Mesenteric fat pad (tissue), 1 donor: ENCODE results near the gene ATP10A. TPM values are rescaled to one million over a fixed set of nuclear protein-coding genes. Genes with fewer than 3 reads are reported as not detected.
"Not testable (repeated sequence)": the region's sequence is repeated elsewhere in the genome, so short reads cannot be mapped to it uniquely, and the experiment has no call there.

Experiments used
- DNase-seq: peaks from one replicate; pipeline ENCODE4 v3.0.0-alpha.2; 2020; ENCODE audit warnings: low spot score
- total RNA-seq: library from RNA; stranded (reverse); fragmentation: NEBNext Ultra II Directional; extraction: Animal tissue kit (Norgen Biotek cat#: 25700); gene quantifications from one replicate; pipeline ENCODE4 v1.2.1, GENCODE V29; 2021
- donor health status: DM: yes; HTN: yes; CAD: no.

The ATP10A gene
- total RNA-seq, 1 donor from 2014 or later, result 27.2 TPM

DNA sequence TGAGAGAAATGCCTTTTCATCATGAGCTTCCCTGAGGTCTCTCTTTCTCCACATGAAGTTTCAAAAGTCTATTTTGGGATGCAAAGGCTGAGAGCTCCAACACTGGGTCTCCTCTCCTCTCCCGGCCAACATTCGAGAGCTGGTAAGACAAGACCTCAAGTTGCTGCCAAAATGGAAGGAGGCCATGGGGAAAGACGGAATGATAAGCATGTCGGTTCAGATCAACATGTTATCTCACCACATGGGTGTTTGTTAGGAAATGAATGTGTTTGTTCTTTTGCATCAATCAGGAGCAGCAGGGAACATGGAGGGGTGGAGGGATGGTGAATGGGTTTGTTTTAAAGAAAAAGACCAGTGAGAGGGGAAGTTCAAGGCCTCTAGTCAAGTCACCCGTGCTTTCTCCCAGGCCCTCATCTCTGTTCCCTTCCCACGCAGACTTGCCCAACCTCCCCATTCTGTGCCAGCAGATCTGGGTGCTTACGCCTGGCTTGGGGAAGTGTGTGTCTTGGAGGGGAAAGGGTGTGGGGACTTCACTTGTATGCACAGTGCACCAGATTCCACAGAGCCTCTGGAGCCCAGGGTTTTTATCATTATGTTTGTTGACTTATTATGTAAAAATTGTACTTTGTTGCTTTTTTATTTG is 23.5 kb upstream of the ATP10A start:
- no peak for DNase-seq

DNA sequence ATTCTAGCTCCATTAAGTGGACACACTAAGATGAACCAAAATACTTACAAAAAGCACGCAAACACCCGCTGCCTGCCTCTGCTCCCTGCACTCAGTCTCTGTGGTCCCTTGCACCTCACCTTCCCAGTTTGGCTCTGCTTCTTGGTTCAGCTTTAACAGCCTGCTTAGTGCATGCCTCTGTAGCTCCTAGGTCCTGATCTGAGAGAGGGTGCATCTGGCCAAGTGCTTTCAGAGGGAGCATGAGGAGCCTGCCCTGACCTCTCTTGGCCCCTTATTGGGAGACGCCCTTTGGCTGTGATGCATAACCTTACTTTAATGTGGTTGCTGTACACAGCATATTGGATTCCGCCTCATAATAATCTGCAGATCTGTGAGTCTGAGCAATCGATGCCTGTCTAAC is 21.2 kb upstream of the ATP10A start:
- no peak for DNase-seq

GRCh38 chr15:25883463-25884259 is 20.5 kb upstream of the ATP10A start:
- DNase-seq, result no peak

- DNase-seq, result no peak
Observed at GRCh38 chr15:25882466-25882865, 19.3 kb upstream of the ATP10A start.

GRCh38 chr15:25880877-25881276 is 17.8 kb upstream of the ATP10A start:
- not testable (repeated sequence) for DNase-seq

DNA sequence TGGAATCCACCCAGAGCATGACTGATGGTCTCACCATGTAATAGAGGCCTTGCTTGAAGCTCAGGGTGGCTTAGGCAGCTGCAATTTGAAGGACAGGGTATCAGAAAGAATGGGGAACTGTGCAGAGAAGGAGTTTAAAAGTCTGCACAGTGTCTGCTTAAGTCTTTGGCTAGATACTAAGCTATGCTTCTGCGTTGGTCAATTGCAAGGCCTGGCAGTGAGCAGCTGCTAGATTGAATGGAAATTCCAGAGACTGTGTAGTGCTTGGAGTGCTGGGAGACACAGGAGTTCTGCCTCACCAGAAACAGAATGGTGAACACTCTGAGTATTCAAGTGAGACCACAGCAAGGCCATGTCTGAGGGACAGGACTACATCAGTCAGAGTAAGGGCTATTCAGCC is 17.3 kb upstream of the ATP10A start:
- DNase-seq, result no peak

DNA sequence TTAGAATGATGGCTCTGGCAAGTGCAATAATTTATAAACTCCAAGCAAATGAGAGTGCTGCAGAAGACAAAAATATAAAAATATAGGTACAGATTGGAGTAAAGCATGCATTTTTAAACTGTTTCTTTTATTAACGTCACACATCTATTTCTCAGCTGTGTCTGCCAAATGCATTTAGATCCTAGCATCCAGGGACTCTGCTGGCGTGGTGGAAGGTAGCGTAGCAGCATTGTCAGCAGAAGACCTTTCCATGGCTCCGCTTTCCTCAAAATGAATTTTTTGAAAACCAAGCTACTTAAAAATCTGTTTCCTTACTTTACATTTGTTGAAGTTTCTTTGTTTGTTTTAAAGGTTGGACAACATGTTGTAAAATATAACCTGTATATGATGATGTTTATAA is 16.3 kb upstream of the ATP10A start:
- DNase-seq, result no peak

DNA sequence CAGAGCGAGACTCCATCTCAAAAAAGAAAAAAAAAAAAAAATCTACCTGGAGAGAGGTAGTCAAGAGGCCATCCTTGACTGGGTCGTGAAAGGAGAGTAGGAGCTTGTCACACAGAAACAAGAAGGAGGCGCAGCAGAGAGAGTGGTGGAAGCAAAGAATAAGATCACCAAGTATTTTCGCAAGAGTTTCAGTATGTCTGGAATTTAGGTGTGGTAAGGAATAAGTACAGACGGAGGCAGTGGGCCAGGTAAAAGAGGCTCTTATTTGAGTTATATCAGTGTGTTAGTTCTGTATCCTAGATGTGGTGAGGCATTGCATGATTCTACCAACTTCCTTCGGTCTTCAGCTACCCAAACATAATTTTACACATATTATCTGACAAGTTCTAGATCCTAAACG is 14.6 kb upstream of the ATP10A start:
- DNase-seq, result no peak

DNA sequence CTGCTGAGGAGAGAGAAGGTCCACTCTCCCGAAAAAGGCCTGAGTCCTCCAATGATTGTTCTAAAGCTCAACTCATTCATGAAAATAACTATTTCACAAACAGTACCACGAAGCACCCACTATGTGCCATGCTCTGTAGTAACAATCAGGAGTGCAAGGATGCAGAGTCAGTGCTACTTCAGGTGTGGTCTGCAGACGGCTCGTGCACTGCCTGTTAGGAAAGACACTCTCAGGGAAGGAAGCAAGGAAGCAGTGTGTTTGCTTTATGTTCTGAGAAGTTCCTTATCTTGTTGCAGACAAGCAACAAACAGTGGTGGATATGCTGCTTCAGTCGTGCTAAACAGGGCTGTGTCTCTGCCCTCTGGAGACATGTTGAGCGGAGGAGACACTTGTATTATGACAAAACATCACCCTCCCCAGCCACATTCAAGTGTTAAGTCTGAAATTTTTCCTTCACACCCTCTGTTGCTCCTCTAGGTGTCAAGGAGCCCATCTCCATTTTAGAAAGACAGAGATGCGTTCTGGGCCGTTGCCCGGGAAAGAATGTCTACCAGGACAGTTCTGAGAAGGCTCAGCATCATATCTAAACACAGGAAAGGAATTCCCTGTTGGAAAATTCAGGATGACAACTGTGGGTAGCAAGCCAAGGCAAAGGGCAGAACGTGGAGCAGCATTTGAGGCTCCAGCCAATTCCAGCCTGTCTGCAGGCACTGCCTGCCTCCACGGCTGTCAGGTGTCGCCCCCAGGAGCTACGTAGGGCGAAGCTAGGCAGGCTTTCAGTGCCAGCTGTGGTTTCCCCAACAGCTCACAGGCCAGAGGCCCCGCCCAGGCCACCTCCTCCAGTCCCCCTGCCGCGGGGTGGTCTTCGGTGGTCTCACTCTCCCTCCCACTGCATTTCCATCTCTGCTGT is 13.4 kb upstream of the ATP10A start:
- no peak for DNase-seq

GRCh38 chr15:25875566-25875965 is 12.4 kb upstream of the ATP10A start:
- DNase-seq, result no peak

GRCh38 chr15:25874379-25874778 is 11.3 kb upstream of the ATP10A start:
- DNase-seq, result no peak

GRCh38 chr15:25871403-25871802 is 8.3 kb upstream of the ATP10A start:
- no peak for DNase-seq

- DNase-seq, result no peak
Observed at GRCh38 chr15:25870938-25871337, 7.8 kb upstream of the ATP10A start.

- no peak for DNase-seq
Observed at GRCh38 chr15:25869701-25870100, 6.6 kb upstream of the ATP10A start.

DNA sequence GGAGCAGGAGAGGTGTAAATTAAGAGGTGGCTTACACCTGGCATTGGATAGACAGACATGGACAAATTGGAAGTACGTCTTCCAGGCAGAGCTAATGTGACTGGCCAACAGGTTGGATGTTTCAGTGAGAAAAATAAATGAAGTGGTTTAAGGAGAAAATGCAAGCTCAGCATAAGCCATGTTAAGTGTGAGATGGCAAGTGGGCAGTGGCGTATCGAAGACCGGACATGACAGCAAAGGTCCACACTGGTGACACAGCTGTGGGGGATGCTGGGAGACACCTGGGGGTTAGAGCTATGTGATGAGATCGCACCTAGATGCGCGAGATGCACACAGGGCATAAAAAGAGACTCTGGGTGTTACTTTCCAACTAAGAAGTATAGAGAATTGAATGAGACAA is 3.7 kb upstream of the ATP10A start:
- DNase-seq, result no peak

DNA sequence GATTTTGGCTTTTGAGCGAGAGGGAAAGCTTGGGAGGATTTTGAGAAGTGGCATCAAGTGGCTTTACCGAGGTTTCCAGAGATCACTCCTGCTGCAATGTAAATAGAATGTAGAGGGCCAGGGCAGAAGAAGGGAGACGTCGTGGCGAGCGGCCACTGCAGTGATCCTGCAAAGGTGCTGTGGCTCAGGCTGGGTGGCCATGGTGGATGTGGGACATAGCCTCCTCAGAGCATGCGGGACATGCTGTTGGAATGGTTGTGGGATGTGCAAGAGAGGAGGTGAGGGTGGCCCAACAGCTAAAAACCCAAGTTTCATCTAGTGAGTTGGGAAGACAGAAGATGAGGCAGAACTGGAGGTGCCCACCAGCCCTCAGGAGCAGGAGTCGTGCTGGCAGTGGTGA is 3.1 kb upstream of the ATP10A start:
- no peak for DNase-seq

GRCh38 chr15:25864966-25865365 is 1.8 kb upstream of the ATP10A start:
- no peak for DNase-seq

- DNase-seq, result no peak
Observed at GRCh38 chr15:25863968-25864580, 947 bp upstream of the ATP10A start.

GRCh38 chr15:25862472-25863110 is 536 bp downstream of the ATP10A start:
- DNase-seq, result no peak

DNA sequence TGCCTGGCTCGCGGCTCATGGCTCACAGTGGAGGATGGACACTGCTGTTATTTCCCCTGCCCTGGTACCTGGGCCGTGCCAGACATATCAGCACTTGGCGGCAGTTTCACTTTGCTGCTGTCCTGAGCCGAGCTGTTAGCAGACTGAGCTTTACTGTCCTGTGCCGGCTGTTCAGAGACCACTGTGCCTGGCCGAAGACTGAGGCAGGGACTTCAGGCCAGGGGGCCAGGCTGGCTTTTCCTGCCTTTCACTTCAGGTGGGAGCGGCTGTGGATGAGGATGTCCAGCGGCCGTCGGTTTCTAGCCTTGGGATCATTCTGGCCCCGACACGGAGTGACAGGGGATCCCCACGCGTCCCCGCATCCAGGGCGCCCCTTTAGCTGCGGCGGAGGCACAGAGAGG is 1.1 kb downstream of the ATP10A start:
- DNase-seq, result no peak
